Esophagus (tissue), 2 donors: ENCODE data around the gene GNAI2. TPM values are rescaled to one million over a fixed set of nuclear protein-coding genes. Genes with fewer than 3 reads are reported as not detected.

ENCODE experiments used
- H3K27ac ChIP-seq, 2 donors: one replicate each; pipeline ENCODE4 v1.5.1; 2013; ENCODE audit warnings: low read depth in 2 of 2, mild to moderate bottlenecking in 2 of 2, inconsistent platforms in 1 of 2, low read length in 1 of 2, moderate library complexity in 1 of 2
- H3K27me3 ChIP-seq, 2 donors: one replicate each; pipeline ENCODE4 v1.6.1; 2013; ENCODE audit warnings: low read length in 2 of 2, control low read depth in 1 of 2, mild to moderate bottlenecking in 1 of 2; ENCODE audit not compliant: insufficient read depth in 2 of 2, control insufficient read depth in 1 of 2
- H3K36me3 ChIP-seq, 2 donors: one replicate each; pipeline ENCODE4 v1.6.1; 2013; ENCODE audit warnings: low read length in 1 of 2; ENCODE audit not compliant: control insufficient read depth in 2 of 2, insufficient read depth in 2 of 2
- H3K4me1 ChIP-seq, 2 donors: one replicate each; pipeline ENCODE4 v1.6.1; 2013; ENCODE audit warnings: low read length in 1 of 2; ENCODE audit not compliant: control insufficient read depth in 2 of 2, insufficient read depth in 2 of 2
- H3K4me3 ChIP-seq, 2 donors: one replicate each; pipeline ENCODE4 v1.5.1; 2013; ENCODE audit warnings: low read length in 2 of 2, mild to moderate bottlenecking in 2 of 2, low read depth in 1 of 2, moderate library complexity in 1 of 2
- H3K9me3 ChIP-seq, 2 donors: one replicate each; pipeline ENCODE4 v1.6.1; 2013; ENCODE audit warnings: mild to moderate bottlenecking in 2 of 2, low read depth in 1 of 2, low read length in 1 of 2, moderate library complexity in 1 of 2; ENCODE audit not compliant: control insufficient read depth in 2 of 2, insufficient read depth in 1 of 2
- WGBS, 2 donors: extraction: QIAGEN DNeasy Blood & Tissue Kit; methylation state at CpG; one replicate each; pipeline ENCODE4 v1.1.7; 2013; 5-methylcytosine and 5-hydroxymethylcytosine counted together
- polyA plus RNA-seq, 2 donors: library from polyadenylated mRNA; stranded (reverse); fragments of 200-250 nt; gene quantifications; one replicate each; pipeline ENCODE4 v1.2.3, GENCODE V29; 2013
- donor health status: healthy with polysubstance abuse.
- donor health status: Bipolar disorder and iron deficiency.

GNAI2 gene
- polyA plus RNA-seq, 2 donors = 52.2 to 61.8 TPM

GRCh38 chr3:50264964-50265485 is 29.0 kb downstream of the GNAI2 start:
- peak overlapping the region; percentile 84 to 88 for H3K27ac ChIP-seq
- no peaks in the 10 kb centered on the region for H3K9me3 ChIP-seq
- H3K27me3 ChIP-seq = no peaks in the 10 kb centered on the region
- no peak overlapping the region for H3K4me3 ChIP-seq
- peaks cover 12 to 32% of the 10 kb centered on the region in 2 donors for H3K4me1 ChIP-seq
- WGBS, 2 donors = 65 to 66% methylated on average over 7 of the region's 7 CpGs
- no peaks in the 10 kb centered on the region for H3K36me3 ChIP-seq

- Histone ChIP-seq H3K27me3 (no peaks in the 10 kb centered on the region), H3K27ac (peak overlapping the region; percentile 84 to 88), H3K4me1 (peaks cover 13 to 30% of the 10 kb centered on the region in 2 donors), H3K9me3 (no peaks in the 10 kb centered on the region), H3K36me3 (no peaks in the 10 kb centered on the region), H3K4me3 (no peak overlapping the region)
- WGBS, 2 donors = 57 to 67% methylated on average over 1 of the region's 1 CpG
These were observed 29.6 kb downstream of the GNAI2 start for GRCh38 chr3:50265571-50265970.

GRCh38 chr3:50266017-50266416 is 30.0 kb downstream of the GNAI2 start:
- H3K27me3 ChIP-seq = no peaks in the 10 kb centered on the region
- H3K4me1 ChIP-seq = peaks cover 13 to 33% of the 10 kb centered on the region in 2 donors
- H3K4me3 ChIP-seq = no peak overlapping the region
- H3K27ac ChIP-seq = peak overlapping the region; percentile 84 to 88
- WGBS, 2 donors = 77 to 81% methylated on average over 6 of the region's 6 CpGs
- no peaks in the 10 kb centered on the region for H3K36me3 ChIP-seq
- H3K9me3 ChIP-seq = no peaks in the 10 kb centered on the region

GRCh38 chr3:50266836-50267235 is 30.8 kb downstream of the GNAI2 start:
- Histone ChIP-seq H3K4me3 (peak overlapping the region; percentile 26 to 28), H3K4me1 (peaks cover 13 to 33% of the 10 kb centered on the region in 2 donors), H3K36me3 (no peaks in the 10 kb centered on the region), H3K27me3 (no peaks in the 10 kb centered on the region), H3K27ac (peak overlapping the region; percentile 71 to 88), H3K9me3 (no peaks in the 10 kb centered on the region)
- WGBS, 2 donors = 57 to 68% methylated on average over 7 of the region's 7 CpGs

GRCh38 chr3:50267280-50267913 is 31.4 kb downstream of the GNAI2 start:
- no peaks in the 10 kb centered on the region for H3K36me3 ChIP-seq
- H3K4me1 ChIP-seq = peaks cover 13 to 33% of the 10 kb centered on the region in 2 donors
- 5 to 12% methylated on average over 20 to 22 of the region's 22 CpGs for WGBS, 2 donors
- H3K9me3 ChIP-seq = no peaks in the 10 kb centered on the region
- no peaks in the 10 kb centered on the region for H3K27me3 ChIP-seq
- peak overlapping the region; percentile 71 to 88 for H3K27ac ChIP-seq
- H3K4me3 ChIP-seq = peak overlapping the region; percentile 26 to 28

- H3K9me3 ChIP-seq = no peaks in the 10 kb centered on the region
- WGBS, 2 donors = 14 to 19% methylated on average over 3 of the region's 3 CpGs
- peaks cover 13 to 37% of the 10 kb centered on the region in 2 donors for H3K4me1 ChIP-seq
- no peaks in the 10 kb centered on the region for H3K36me3 ChIP-seq
- H3K4me3 ChIP-seq = no peak overlapping the region
- no peaks in the 10 kb centered on the region for H3K27me3 ChIP-seq
- H3K27ac ChIP-seq = peak overlapping the region; percentile 20 to 77
These were observed 32.3 kb downstream of the GNAI2 start for GRCh38 chr3:50268276-50268675.

GRCh38 chr3:50268703-50269451 is 32.9 kb downstream of the GNAI2 start, which contains the start of gene SEMA3B:
TSS of gene SEMA3B (plus strand) at chr3:50269147. CDS start at chr3:50269241, 94 bp downstream.
- 25 to 31% methylated on average over 19 to 21 of the region's 21 CpGs for WGBS, 2 donors

GRCh38 chr3:50269460-50269859 is 33.5 kb downstream of the GNAI2 start:
- Histone ChIP-seq H3K9me3 (no peaks in the 10 kb centered on the region), H3K36me3 (no peaks in the 10 kb centered on the region), H3K4me1 (peaks cover 13 to 39% of the 10 kb centered on the region in 2 donors), H3K27me3 (no peaks in the 10 kb centered on the region), H3K4me3 (no peak overlapping the region), H3K27ac (peak overlapping the region; percentile 5 to 77)
- 43 to 48% methylated on average over 4 of the region's 4 CpGs for WGBS, 2 donors

More at GRCh38 chr3:50268703-50269451, 32.9 kb downstream of the GNAI2 start, which contains the start of gene SEMA3B:
- H3K4me3 ChIP-seq = no peak within 1 kb of the TSS
- no peaks in the 10 kb centered on the region for H3K27me3 ChIP-seq
- H3K36me3 ChIP-seq = no peaks in the 10 kb centered on the region
- peak within 1 kb of the TSS; percentile 20 to 77 for H3K27ac ChIP-seq
- no peaks in the 10 kb centered on the region for H3K9me3 ChIP-seq
- peaks cover 13 to 39% of the 10 kb centered on the region in 2 donors for H3K4me1 ChIP-seq

GRCh38 chr3:50269977-50270413 is 34.0 kb downstream of the GNAI2 start:
- Histone ChIP-seq H3K9me3 (no peaks in the 10 kb centered on the region), H3K4me1 (peaks cover 13 to 39% of the 10 kb centered on the region in 2 donors), H3K27me3 (no peaks in the 10 kb centered on the region), H3K4me3 (no peak overlapping the region), H3K27ac (peak overlapping the region in 1 of 2 donors; percentile 77), H3K36me3 (no peaks in the 10 kb centered on the region)
- WGBS, 2 donors = 67 to 77% methylated on average over 8 of the region's 8 CpGs
